Sigmoid colon (tissue), 3 donors: ENCODE data around the gene NTN1.
"Not testable (repeated sequence)": the region's sequence is repeated elsewhere in the genome, so short reads cannot be mapped to it uniquely, and the experiment has no call there.

ENCODE experiments used
- POLR2A ChIP-seq, 2 donors: fragments of 450-650 bp; IDR thresholded peaks; one replicate each; pipeline ENCODE4 v1.6.1; 2016; ENCODE audit warnings: antibody characterized with exemption in 2 of 2, mild to moderate bottlenecking in 2 of 2, moderate library complexity in 2 of 2
- TF ChIP-seq, protein P1 (sequence below), 4 experiments: fragments of 450-650 bp in 3 of 4; fragments of 200-600 bp in 1 of 4; IDR thresholded peaks; one replicate each; pipeline ENCODE4 v1.5.1; 2016 to 2019; ENCODE audit warnings: antibody characterized with exemption in 4 of 4, mild to moderate bottlenecking in 3 of 4, moderate library complexity in 2 of 4

DNA sequence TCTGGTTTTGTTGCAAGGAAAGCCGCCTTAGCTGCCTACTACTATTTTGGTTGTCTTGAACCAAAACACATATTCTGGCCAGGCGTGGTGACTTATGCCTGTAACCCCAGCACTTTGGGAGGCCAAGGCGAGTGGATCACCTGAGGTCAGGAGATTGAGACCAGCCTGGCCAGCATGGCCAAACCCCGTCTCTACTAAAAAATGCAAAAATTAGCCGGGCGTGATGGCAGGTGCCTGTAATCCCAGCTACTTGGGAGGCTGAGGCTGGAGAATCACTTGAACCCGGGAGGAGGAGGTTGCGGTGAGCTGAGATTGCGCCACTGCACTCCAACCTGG lies 236.3 kb downstream of the NTN1 start:
- TF ChIP-seq, protein P1, sequence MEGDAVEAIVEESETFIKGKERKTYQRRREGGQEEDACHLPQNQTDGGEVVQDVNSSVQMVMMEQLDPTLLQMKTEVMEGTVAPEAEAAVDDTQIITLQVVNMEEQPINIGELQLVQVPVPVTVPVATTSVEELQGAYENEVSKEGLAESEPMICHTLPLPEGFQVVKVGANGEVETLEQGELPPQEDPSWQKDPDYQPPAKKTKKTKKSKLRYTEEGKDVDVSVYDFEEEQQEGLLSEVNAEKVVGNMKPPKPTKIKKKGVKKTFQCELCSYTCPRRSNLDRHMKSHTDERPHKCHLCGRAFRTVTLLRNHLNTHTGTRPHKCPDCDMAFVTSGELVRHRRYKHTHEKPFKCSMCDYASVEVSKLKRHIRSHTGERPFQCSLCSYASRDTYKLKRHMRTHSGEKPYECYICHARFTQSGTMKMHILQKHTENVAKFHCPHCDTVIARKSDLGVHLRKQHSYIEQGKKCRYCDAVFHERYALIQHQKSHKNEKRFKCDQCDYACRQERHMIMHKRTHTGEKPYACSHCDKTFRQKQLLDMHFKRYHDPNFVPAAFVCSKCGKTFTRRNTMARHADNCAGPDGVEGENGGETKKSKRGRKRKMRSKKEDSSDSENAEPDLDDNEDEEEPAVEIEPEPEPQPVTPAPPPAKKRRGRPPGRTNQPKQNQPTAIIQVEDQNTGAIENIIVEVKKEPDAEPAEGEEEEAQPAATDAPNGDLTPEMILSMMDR (IDR thresholded peaks at IDR 0.05): not testable (repeated sequence)
- TF ChIP-seq POLR2A (IDR thresholded peaks at IDR 0.05): not testable (repeated sequence)
